Heart left ventricle (tissue), 16 donors: ENCODE measurements around the gene FLCN. TPM values are rescaled to one million over a fixed set of nuclear protein-coding genes. Genes with fewer than 3 reads are reported as not detected.
A peak's percentile ranks its signal among the peaks of the same experiment; 100 is the strongest.

Experiments
- ATAC-seq, 4 donors: fragments of 200-7000 bp; cut with Tn5 transposase; one replicate each; pipeline ENCODE4 v1.9.1; 2020 to 2022; ENCODE audit warnings: moderate library complexity in 4 of 4, mild to moderate bottlenecking in 3 of 4, moderate number of reproducible peaks in 1 of 4
- DNase-seq, 5 donors: peaks; one replicate each; pipeline ENCODE4 v3.0.0-alpha.2; 2020
- H3K27ac ChIP-seq, 12 donors: fragments of 200-600 bp; sonication (generic) in 4 of 12; one replicate each; pipeline versions ENCODE4 v1.5.0 to v1.8.0; 2016 to 2022; ENCODE audit warnings: mild to moderate bottlenecking in 2 of 12
- H3K27me3 ChIP-seq, 9 donors: fragments of 200-600 bp; sonication (generic) in 2 of 9; one replicate each; pipeline versions ENCODE4 v1.5.1 to v1.8.0; 2016 to 2022; ENCODE audit warnings: mild to moderate bottlenecking in 3 of 9
- H3K36me3 ChIP-seq, 9 donors: fragments of 200-600 bp; sonication (generic) in 2 of 9; one replicate each; pipeline versions ENCODE4 v1.5.0 to v1.8.0; 2018 to 2022; ENCODE audit warnings: mild to moderate bottlenecking in 2 of 9
- H3K4me1 ChIP-seq, 12 donors: fragments of 200-600 bp; sonication (generic) in 4 of 12; one replicate each; pipeline versions ENCODE4 v1.5.0 to v1.8.0; 2016 to 2022; ENCODE audit warnings: mild to moderate bottlenecking in 3 of 12
- H3K4me3 ChIP-seq, 12 donors: fragments of 200-600 bp; sonication (generic) in 4 of 12; one replicate each; pipeline versions ENCODE4 v1.5.0 to v1.8.0; 2017 to 2022; ENCODE audit warnings: mild to moderate bottlenecking in 9 of 12, moderate library complexity in 4 of 12
- H3K9me3 ChIP-seq, 12 donors: fragments of 200-600 bp; sonication (generic) in 4 of 12; one replicate each; pipeline versions ENCODE4 v1.5.0 to v1.8.0; 2016 to 2022; ENCODE audit warnings: mild to moderate bottlenecking in 1 of 12
- CTCF ChIP-seq, 12 donors: fragments of 200-600 bp; sonication (generic) in 4 of 12; IDR thresholded peaks; one replicate each; pipeline versions ENCODE4 v1.5.0 to v1.8.0; 2018 to 2022; ENCODE audit warnings: antibody characterized with exemption in 12 of 12, mild to moderate bottlenecking in 5 of 12
- POLR2A ChIP-seq, 2 donors: fragments of 450-650 bp; IDR thresholded peaks; one replicate each; pipeline ENCODE4 v1.6.1; 2017; ENCODE audit warnings: antibody characterized with exemption in 2 of 2, mild to moderate bottlenecking in 2 of 2, moderate library complexity in 2 of 2
- WGBS, 4 donors: extraction: QIAGEN DNeasy Blood & Tissue Kit in 2 of 4; methylation state at CpG; one replicate each; pipeline versions ENCODE4 v1.1.5 to v1.1.7; 2013 to 2018; 5-methylcytosine and 5-hydroxymethylcytosine counted together
- intact Hi-C, 10 donors: fragments of 100-400 bp; cut with DNase I; formaldehyde crosslinking; loops; one replicate each; pipeline versions ENCODE4 v1.11.1 to v1.14.2; 2022
- polyA plus RNA-seq, 2 donors: library from polyadenylated mRNA; stranded (reverse); fragments of 200-250 nt; gene quantifications; one replicate each; pipeline ENCODE4 v1.2.3, GENCODE V29; 2013
- total RNA-seq, 9 donors: library from RNA; depleted of rRNA in 2 of 9; stranded (reverse); fragments of >200 nt in 2 of 9; fragmentation: NEBNext Ultra II Directional in 3 of 9; extraction: Animal tissue kit (Norgen Biotek cat#: 25700) in 3 of 9; gene quantifications; one replicate each; pipeline versions ENCODE4 v1.1.0 to v1.2.4, GENCODE V29; 2016 to 2023
- donor health status: ischemic (EF 13 %, LVEDD 7.1; RV severe dilation, severe dysfunction).
- donor health status: healthy with polysubstance abuse.
- donor health status: DM: no; HTN: yes; CAD: no.
- donor health status: DM: no; HTN: no; CAD: no.
- donor health status: ischemic (EF 25% LVEDD 6.9; RV normal size, moderate dysfunction).
- donor health status: ischemic (EF 25% LVEDD 5.7; RV mildly dilated, moderate dysfunction).
- donor health status: healthy.
- donor health status: DM: yes; HTN: yes; CAD: no.
- donor health status: ischemic (EF 35%, LVEDD 5.7; RV mildly dilated, moderate dysfunction).
- donor health status: nonischemic (EF 11% LVEDD 7.7; RV severe dilation, severe dysfunction).
- donor health status: DM: yes; HTN: yes; CAD: no.
- donor health status: PGD.
- donor health status: ischemic (EF 29% LVEDD 5.4; RV normal size, mild dysfunction).
- donor health status: nonischemic (EF 23%, LVEDD 6.1; RV moderate dilation, normal function).

FLCN gene
- total and polyA plus RNA-seq, 11 donors = 21.1 to 120 (median 32.6) TPM

GRCh38 chr17:17190188-17190587 lies 46.8 kb downstream of the FLCN start:
- no peak overlapping the region for H3K4me3 ChIP-seq
- TF ChIP-seq POLR2A (IDR thresholded peaks at IDR 0.05) = no peak
- TF ChIP-seq CTCF (IDR thresholded peaks at IDR 0.05) = peak in 2 of 12 donors; percentile 6
- DNase-seq = peak in 2 of 5 donors; percentile 9 to 27

GRCh38 chr17:17189559-17189958 lies 47.4 kb downstream of the FLCN start:
- H3K27ac ChIP-seq = peak overlapping the region in 5 of 12 donors; percentile 2 to 82 (median 77)

More at GRCh38 chr17:17190188-17190587, 46.8 kb downstream of the FLCN start:
- WGBS, 4 donors = 57 to 65% (median 62%) methylated on average over 7 of the region's 7 CpGs
- Histone ChIP-seq H3K4me1 (peaks cover 0 to 61% (median 44%) of the 10 kb centered on the region in 12 donors), H3K27ac (peak overlapping the region in 10 of 12 donors; percentile 16 to 83 (median 76)), H3K36me3 (peaks cover 0 to 44% (median 30%) of the 10 kb centered on the region in 9 donors), H3K27me3 (no peaks in the 10 kb centered on the region), H3K9me3 (no peaks in the 10 kb centered on the region)
- intact Hi-C loops = loop anchor here in 2 of 10 donors (2.0 to 5.0 kb wide), 2 partner anchors 38 to 39 kb away; no protein-coding TSS in a partner anchor
- peak; percentile 48 to 75 (median 62) for ATAC-seq

DNA sequence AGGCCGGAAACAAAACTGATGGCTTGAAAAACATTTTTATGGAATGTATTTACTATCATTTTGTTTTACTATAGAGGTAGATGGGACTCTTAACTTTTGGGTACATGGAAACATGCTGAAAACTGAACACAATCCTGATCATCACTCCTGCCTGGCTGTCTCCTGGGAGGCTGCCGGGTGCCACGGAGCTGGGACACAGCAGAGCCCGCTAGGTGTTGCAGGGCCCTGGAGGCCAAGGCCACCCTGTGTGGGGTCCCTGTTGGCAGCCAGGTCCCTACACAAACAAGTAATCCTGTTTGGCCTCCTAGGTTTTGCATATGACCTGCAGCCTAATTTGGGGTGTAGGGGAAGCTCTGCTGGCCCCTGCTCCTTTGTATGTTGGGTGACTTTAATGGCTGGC lies 48.4 kb downstream of the FLCN start:
- H3K36me3 ChIP-seq = peaks cover 0 to 55% (median 43%) of the 10 kb centered on the region in 9 donors
- H3K4me1 ChIP-seq = peaks cover 0 to 77% (median 58%) of the 10 kb centered on the region in 12 donors
- DNase-seq = peak in 2 of 5 donors; percentile 2 to 14
- no peak overlapping the region for H3K4me3 ChIP-seq
- no peak overlapping the region for H3K27ac ChIP-seq
- 91 to 95% (median 93%) methylated on average over 4 of the region's 4 CpGs for WGBS, 4 donors
- no peaks in the 10 kb centered on the region for H3K9me3 ChIP-seq
- no peak for TF ChIP-seq POLR2A (IDR thresholded peaks at IDR 0.05)
- no peak for TF ChIP-seq CTCF (IDR thresholded peaks at IDR 0.05)
- intact Hi-C loops = loop anchor here in 1 of 10 donors (10.0 kb wide), 1 partner anchor 46 kb away; the partner anchor contains the start of gene FLCN
- no peak for ATAC-seq
- no peaks in the 10 kb centered on the region for H3K27me3 ChIP-seq

More at GRCh38 chr17:17189559-17189958, 47.4 kb downstream of the FLCN start:
- H3K27me3 ChIP-seq = no peaks in the 10 kb centered on the region
- no peak overlapping the region for H3K4me3 ChIP-seq
- DNase-seq = no peak
- WGBS, 4 donors = 47 to 63% (median 55%) methylated on average over 4 of the region's 4 CpGs
- ATAC-seq = no peak
- H3K4me1 ChIP-seq = peaks cover 0 to 67% (median 50%) of the 10 kb centered on the region in 12 donors
- no peaks in the 10 kb centered on the region for H3K9me3 ChIP-seq
- peaks cover 0 to 48% (median 33%) of the 10 kb centered on the region in 9 donors for H3K36me3 ChIP-seq
- intact Hi-C loops = loop anchor here in 1 of 10 donors (10.0 kb wide), 1 partner anchor 45 kb away; the partner anchor contains the start of gene FLCN
- TF ChIP-seq POLR2A (IDR thresholded peaks at IDR 0.05) (no peak), CTCF (IDR thresholded peaks at IDR 0.05) (no peak)

GRCh38 chr17:17186551-17187505 lies 50.1 kb downstream of the FLCN start:
- Histone ChIP-seq H3K4me3 (no peak overlapping the region), H3K9me3 (no peaks in the 10 kb centered on the region), H3K27me3 (no peaks in the 10 kb centered on the region), H3K27ac (peak overlapping the region in 3 of 12 donors; percentile 15 to 20 (median 19)), H3K36me3 (peaks cover 0 to 72% (median 57%) of the 10 kb centered on the region in 9 donors), H3K4me1 (peaks cover 0 to 80% (median 58%) of the 10 kb centered on the region in 12 donors)
- 61 to 73% (median 68%) methylated on average over 13 to 14 of the region's 14 CpGs for WGBS, 4 donors
- DNase-seq (peak in 1 of 5 donors; percentile 24), ATAC-seq (no peak)
- no peak for TF ChIP-seq POLR2A (IDR thresholded peaks at IDR 0.05)
- TF ChIP-seq CTCF (IDR thresholded peaks at IDR 0.05) = no peak
- intact Hi-C loops = loop anchor here in 1 of 10 donors (10.0 kb wide), 1 partner anchor 48 kb away; the partner anchor contains the start of gene FLCN
